ENCODE results near the gene TSC1.

GRCh38 chr9:132864277-132864676, 80.1 kb downstream of the TSC1 start:
- TF ChIP-seq CTCF (IDR thresholded peaks at IDR 0.05) (no peak), EP300 (IDR thresholded peaks at IDR 0.05) (no peak), POLR2A (IDR thresholded peaks at IDR 0.05) (no peak), POLR2AphosphoS5 (IDR thresholded peaks at IDR 0.05) (no peak)
